ENCODE data around the gene RCOR1.

RCOR1 gene

GRCh38 chr14:102733326-102733725 lies 140.9 kb downstream of the RCOR1 start:
- Histone ChIP-seq H3K4me1 (ENCODE audit: insufficient read depth, low read length, severe bottlenecking) (no peaks in the 10 kb centered on the region), H3K79me2 (ENCODE audit: insufficient read depth, low read length) (no peaks in the 10 kb centered on the region), H2AFZ (ENCODE audit: low read length) (no peak overlapping the region), H3K4me3 (ENCODE audit: low read depth, low read length, poor library complexity, severe bottlenecking) (no peak overlapping the region), H3K4me2 (ENCODE audit: low read length) (no peak overlapping the region), H3K27ac (ENCODE audit: low read depth, low read length, poor library complexity, severe bottlenecking) (no peak overlapping the region), H3F3A (ENCODE audit: insufficient read depth, low read length) (no peaks in the 10 kb centered on the region), H3K36me3 (ENCODE audit: insufficient read depth, low read length) (peaks cover 12% of the 10 kb centered on the region; the same call in 1 of the 2 replicates), H3K9me3 (ENCODE audit: low read length) (no peaks in the 10 kb centered on the region), H4K20me1 (ENCODE audit: insufficient read depth, low read length) (no peaks in the 10 kb centered on the region), H3K9me2 (ENCODE audit: low read depth, low read length) (no peaks in the 10 kb centered on the region), H3K27me3 (ENCODE audit: insufficient read depth, low read length) (no peaks in the 10 kb centered on the region), H3K9ac (ENCODE audit: low read length) (no peak overlapping the region)
- no peak for TF ChIP-seq EZH2 (IDR thresholded peaks at IDR 0.05; ENCODE audit: borderline replicate concordance, low read length)
- no peak for TF ChIP-seq CTCF (IDR thresholded peaks at IDR 0.05; ENCODE audit: low read length)

- no peaks in the 10 kb centered on the region for H4K20me1 ChIP-seq (ENCODE audit: insufficient read depth, low read length)
- H3K27me3 ChIP-seq (ENCODE audit: insufficient read depth, low read length) = no peaks in the 10 kb centered on the region
- no peak overlapping the region for H3K4me2 ChIP-seq (ENCODE audit: low read length)
- no peak overlapping the region for H2AFZ ChIP-seq (ENCODE audit: low read length)
- H3K4me3 ChIP-seq (ENCODE audit: low read depth, low read length, poor library complexity, severe bottlenecking) = no peak overlapping the region
- H3K36me3 ChIP-seq (ENCODE audit: insufficient read depth, low read length) = peaks cover 4% of the 10 kb centered on the region; the same call in 1 of the 2 replicates
- no peaks in the 10 kb centered on the region for H3K4me1 ChIP-seq (ENCODE audit: insufficient read depth, low read length, severe bottlenecking)
- H3K9ac ChIP-seq (ENCODE audit: low read length) = no peak overlapping the region
- H3K27ac ChIP-seq (ENCODE audit: low read depth, low read length, poor library complexity, severe bottlenecking) = no peak overlapping the region
- no peak for TF ChIP-seq EZH2 (IDR thresholded peaks at IDR 0.05; ENCODE audit: borderline replicate concordance, low read length)
- TF ChIP-seq CTCF (IDR thresholded peaks at IDR 0.05; ENCODE audit: low read length) = no peak
- H3K79me2 ChIP-seq (ENCODE audit: insufficient read depth, low read length) = no peaks in the 10 kb centered on the region
- no peaks in the 10 kb centered on the region for H3K9me3 ChIP-seq (ENCODE audit: low read length)
- no peaks in the 10 kb centered on the region for H3K9me2 ChIP-seq (ENCODE audit: low read depth, low read length)
- H3F3A ChIP-seq (ENCODE audit: insufficient read depth, low read length) = no peaks in the 10 kb centered on the region
Measured at GRCh38 chr14:102734436-102734835, 142.0 kb downstream of the RCOR1 start.

- Histone ChIP-seq H3F3A (ENCODE audit: insufficient read depth, low read length) (no peaks in the 10 kb centered on the region), H3K4me2 (ENCODE audit: low read length) (no peak overlapping the region), H3K4me3 (ENCODE audit: low read depth, low read length, poor library complexity, severe bottlenecking) (no peak overlapping the region), H3K9me3 (ENCODE audit: low read length) (no peaks in the 10 kb centered on the region), H4K20me1 (ENCODE audit: insufficient read depth, low read length) (no peaks in the 10 kb centered on the region), H3K79me2 (ENCODE audit: insufficient read depth, low read length) (no peaks in the 10 kb centered on the region), H3K36me3 (ENCODE audit: insufficient read depth, low read length) (no peaks in the 10 kb centered on the region), H3K27ac (ENCODE audit: low read depth, low read length, poor library complexity, severe bottlenecking) (no peak overlapping the region), H3K9ac (ENCODE audit: low read length) (no peak overlapping the region), H3K4me1 (ENCODE audit: insufficient read depth, low read length, severe bottlenecking) (no peaks in the 10 kb centered on the region), H3K9me2 (ENCODE audit: low read depth, low read length) (no peaks in the 10 kb centered on the region), H2AFZ (ENCODE audit: low read length) (no peak overlapping the region), H3K27me3 (ENCODE audit: insufficient read depth, low read length) (no peaks in the 10 kb centered on the region)
- TF ChIP-seq EZH2 (IDR thresholded peaks at IDR 0.05; ENCODE audit: borderline replicate concordance, low read length) (no peak), CTCF (IDR thresholded peaks at IDR 0.05; ENCODE audit: low read length) (no peak)
Measured at GRCh38 chr14:102736956-102737355, 144.5 kb downstream of the RCOR1 start.

Data from OCI-LY1 (cell line).